Endothelial cell of umbilical vein (primary cell): ENCODE measurements around the gene COX14. TPM values are rescaled to one million over a fixed set of nuclear protein-coding genes. Genes with fewer than 3 reads are reported as not detected.
A peak's percentile ranks its signal among the peaks of the same experiment; 100 is the strongest.

ENCODE experiments used
- BruUV-seq: library from RNA; stranded (reverse); fragments of 400-500 nt; replicated peaks from 2 replicates; lab custom pipeline; 2021; lab: Mats Ljungman, UMichigan
- CTCF ChIA-PET: fragments of 300-600, 350-600 bp; sonication (Branson Sonifier 250); formaldehyde crosslinking; loops from one replicate; lab custom pipeline; 2021; ENCODE audit warnings: antibody characterized with exemption, inconsistent platforms; lab: Charles Lee
- POLR2A ChIA-PET: fragments of 300-600, 350-600 bp; sonication (Branson Sonifier 250); formaldehyde crosslinking; loops from one replicate; lab custom pipeline; 2021; ENCODE audit warnings: antibody characterized with exemption, inconsistent platforms; lab: Charles Lee
- DNase-seq: peaks from one replicate; pipeline ENCODE4 v3.0.0-alpha.2; 2011; ENCODE audit warnings: low read depth, low spot score
- FAIRE-seq: peaks from 2 replicates; lab custom pipeline; 2011; peaks lifted over from hg19 to GRCh38; lab: Jason Lieb, UNC
- H2AFZ ChIP-seq: 2 replicates; pipeline ENCODE4 v1.6.0; 2012; ENCODE audit warnings: low read depth, low read length, control low read depth, inconsistent platforms
- H3K27ac ChIP-seq: 2 replicates; pipeline ENCODE4 v1.5.1; 2011; ENCODE audit warnings: low read depth, mild to moderate bottlenecking, control low read depth, low read length, moderate library complexity; ENCODE audit not compliant: insufficient read depth
- H3K27me3 ChIP-seq, 2 experiments: 2 replicates each; pipeline versions ENCODE4 v1.6.0 to v1.6.1; 2011; ENCODE audit warnings: low read length in 2 of 2, mixed read lengths in 1 of 2; ENCODE audit not compliant: control insufficient read depth in 2 of 2, insufficient read depth in 2 of 2
- H3K36me3 ChIP-seq, 2 experiments: 2 replicates in 1 of 2; 3 replicates in 1 of 2; pipeline ENCODE4 v1.5.1; 2011; ENCODE audit warnings: low read length in 2 of 2, mild to moderate bottlenecking in 1 of 2, moderate library complexity in 1 of 2; ENCODE audit not compliant: control insufficient read depth in 2 of 2, insufficient read depth in 2 of 2; ENCODE audit errors: extremely low read depth in 1 of 2
- H3K4me1 ChIP-seq: 3 replicates; pipeline ENCODE4 v1.5.1; 2011; ENCODE audit warnings: mild to moderate bottlenecking, low read length; ENCODE audit not compliant: control insufficient read depth, insufficient read depth; ENCODE audit errors: extremely low read depth
- H3K4me2 ChIP-seq: 2 replicates; pipeline ENCODE4 v1.6.1; 2011; ENCODE audit warnings: low read length, control low read depth, mixed read lengths; ENCODE audit not compliant: insufficient read depth
- H3K4me3 ChIP-seq, 3 experiments: fragments of 200-600 bp in 1 of 3; sonication (generic), shearing (Covaris generic) in 1 of 3; replicated peaks in 1 of 3; 2 replicates each; pipeline ENCODE4 v1.5.1; 2011 to 2016; ENCODE audit warnings: control low read depth in 3 of 3, low read length in 3 of 3, mild to moderate bottlenecking in 2 of 3, inconsistent platforms in 1 of 3, low read depth in 1 of 3, moderate library complexity in 1 of 3; ENCODE audit not compliant: insufficient read depth in 1 of 3
- H3K79me2 ChIP-seq: 2 replicates; pipeline ENCODE4 v1.6.0; 2012; ENCODE audit warnings: low read length, inconsistent platforms; ENCODE audit not compliant: control insufficient read depth, insufficient read depth
- H3K9ac ChIP-seq: replicated peaks from 2 replicates; pipeline ENCODE3; 2011; ENCODE audit warnings: low read length, control low read depth; ENCODE audit not compliant: insufficient read depth; ENCODE audit errors: extremely low read depth
- H3K9me1 ChIP-seq: replicated peaks from 3 replicates; pipeline ENCODE4 v1.6.0; 2011; ENCODE audit warnings: mild to moderate bottlenecking, low read length; ENCODE audit not compliant: control insufficient read depth, insufficient read depth; ENCODE audit errors: extremely low read depth
- H3K9me3 ChIP-seq: replicated peaks from 2 replicates; pipeline ENCODE4 v1.5.1; 2012; ENCODE audit warnings: low read length, inconsistent platforms; ENCODE audit not compliant: control insufficient read depth, insufficient read depth
- H4K20me1 ChIP-seq: replicated peaks from 2 replicates; pipeline ENCODE3; 2011; ENCODE audit warnings: mild to moderate bottlenecking, low read length; ENCODE audit not compliant: control insufficient read depth, insufficient read depth; ENCODE audit errors: extremely low read depth
- EZH2 ChIP-seq: IDR thresholded peaks from 2 replicates; pipeline ENCODE4 v1.6.1; 2012; ENCODE audit warnings: borderline replicate concordance, low read depth, mild to moderate bottlenecking, moderate library complexity, low read length, inconsistent platforms; ENCODE audit not compliant: severe bottlenecking
- JUN ChIP-seq: IDR thresholded peaks from 2 replicates; pipeline ENCODE4 v1.6.1; 2011; ENCODE audit warnings: borderline replicate concordance, low read depth; ENCODE audit not compliant: insufficient read length, insufficient read depth
- MYC ChIP-seq: IDR thresholded peaks from one replicate; pipeline ENCODE4 v1.6.1; 2011; ENCODE audit warnings: mild to moderate bottlenecking, low read depth, low read length
- POLR2A ChIP-seq: IDR thresholded peaks from 2 replicates; pipeline ENCODE4 v1.6.1; 2012; ENCODE audit warnings: low read depth, mild to moderate bottlenecking, control low read depth, low read length
- POLR2AphosphoS5 ChIP-seq: IDR thresholded peaks from 2 replicates; pipeline ENCODE4 v1.6.1; 2012; ENCODE audit warnings: low read depth, mild to moderate bottlenecking, control low read depth, low read length, moderate library complexity; ENCODE audit not compliant: insufficient read depth
- dilution Hi-C: fragments of 300-500 bp; cut with MboI; formaldehyde crosslinking; loops from one replicate; pipeline ENCODE4 v1.15.0; 2019; ENCODE audit warnings: low sequenced_read_pairs; ENCODE audit not compliant: extremely low pct_ligation_motif_present
- intact Hi-C: fragments of 100-400 bp; cut with micrococcal nuclease; formaldehyde crosslinking; loops from one replicate; pipeline ENCODE4 v1.10.0; 2022
- polyA plus RNA-seq, 4 experiments: library from polyadenylated mRNA; depleted of rRNA in 3 of 4; stranded (reverse) in 3 of 4; unstranded in 1 of 4; fragments of >200 nt; gene quantifications; 2 replicates each; pipeline versions ENCODE4 v1.2.1 to v1.2.3, GENCODE V29; 2011 to 2012; ENCODE audit warnings: missing spikeins in 1 of 4
- total RNA-seq: library from RNA; stranded (reverse); gene quantifications from 2 replicates; pipeline ENCODE4 v1.2.3, GENCODE V29; 2021

Gene COX14
- total and polyA plus RNA-seq, 2 donors (not counting 3 experiments of a cell fraction or from before 2014, with no cell fraction given), result 40.3 to 106 TPM

DNA sequence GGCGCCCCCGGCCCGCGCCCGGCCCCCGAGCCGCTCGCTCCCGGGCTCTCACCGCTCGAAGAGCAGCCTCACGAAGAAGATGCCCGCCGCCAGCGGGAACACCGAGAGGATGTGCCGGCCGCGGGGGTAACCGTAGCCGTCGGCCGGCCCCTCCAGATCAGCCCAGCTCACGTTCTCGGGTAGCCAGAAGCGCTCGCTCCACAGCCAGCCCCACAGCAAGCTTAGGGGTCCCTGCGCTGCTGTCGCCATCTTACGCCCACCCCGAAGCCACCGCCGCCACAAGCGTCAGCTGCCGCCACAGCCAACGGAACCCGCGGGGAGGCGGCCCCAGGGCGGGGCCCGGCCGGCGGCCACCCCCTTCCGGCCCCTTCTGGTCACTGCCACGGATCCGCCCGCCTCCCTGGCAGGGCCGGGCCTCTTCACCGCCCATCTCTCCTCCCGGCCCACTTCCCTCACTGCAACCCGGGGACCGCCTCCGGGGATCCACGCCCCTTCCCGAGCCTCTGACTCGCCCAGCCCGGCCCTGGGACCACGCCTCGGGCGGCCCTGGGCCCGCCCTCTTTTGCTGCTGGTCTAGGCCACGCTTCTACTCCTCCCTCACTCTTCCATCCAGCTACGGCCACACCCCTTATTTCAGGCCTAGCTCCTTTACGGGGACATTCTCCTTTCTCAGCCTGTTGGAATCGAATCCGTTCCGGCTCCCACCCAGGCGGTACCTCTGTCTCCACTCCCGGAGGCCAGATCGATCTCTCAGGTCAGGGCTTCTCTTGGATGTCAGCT is 55.2 kb downstream of the COX14 start, which contains the start of gene CERS5:
CERS5 (minus strand) TSS at position 321 of the 780 bp plus-strand sequence; CDS start at position 249, 72 bp downstream.
- Histone ChIP-seq H3K9ac (peak within 1 kb of the TSS; percentile 79), H3K4me3 (peak within 1 kb of the TSS; percentile 92 to 98 (median 93)), H2AFZ (peak within 1 kb of the TSS; percentile 99), H4K20me1 (no peaks in the 10 kb centered on the region), H3K9me1 (no peaks in the 10 kb centered on the region), H3K9me3 (no peaks in the 10 kb centered on the region), H3K27ac (peak within 1 kb of the TSS; percentile 75), H3K4me1 (peaks cover 7% of the 10 kb centered on the region), H3K4me2 (peak within 1 kb of the TSS; percentile 97), H3K27me3 (no peaks in the 10 kb centered on the region), H3K36me3 (no peaks in the 10 kb centered on the region), H3K79me2 (peaks cover 40% of the 10 kb centered on the region)
- TF ChIP-seq POLR2A (peak; percentile 91), JUN (no peak), POLR2AphosphoS5 (peak; percentile 93), EZH2 (no peak), MYC (no peak)
- DNase-seq (peak; percentile 99), FAIRE-seq (peak; percentile 98)
- ChIA-PET CTCF (interaction anchor here (0.6 to 2.6 kb wide), 15 partner anchors 9 to 147 kb away, joined by 3 to 33 read pairs (median 3); partner anchors contain the start of genes COX14 and SMARCD1), POLR2A (interaction anchor here (0.5 to 2.0 kb wide), 7 partner anchors 25 to 1827 kb away, joined by 3 to 20 read pairs (median 4); partner anchors contain the start of genes COX14 and SMARCD1)
- no TSS peak for BruUV-seq
- dilution Hi-C loops (no loop called here), intact Hi-C loops (loop anchor here (1.0 to 2.0 kb wide), 2 partner anchors 55 to 92 kb away; partner anchors contain the start of gene COX14)

Other genes with a start within 250 kb of the COX14 start
- gene FAIM2, start 208.3 kb upstream of the COX14 start, total RNA-seq, result 0.12 TPM in 1 of 2 replicates, not detected in the other
- 0.01 and 0.22 TPM in 2 replicates for gene FAIM2, start 208.3 kb upstream of the COX14 start, polyA plus RNA-seq
- not detected in 2 replicates for gene AQP2, start 161.5 kb upstream of the COX14 start, total RNA-seq
- gene AQP2, start 161.5 kb upstream of the COX14 start, polyA plus RNA-seq, result not detected in 2 replicates
- 0.67 and 0.95 TPM in 2 replicates for gene AQP5, start 150.4 kb upstream of the COX14 start, total RNA-seq
- 2.3 and 2.7 TPM in 2 replicates for gene AQP5, start 150.4 kb upstream of the COX14 start, polyA plus RNA-seq
- not detected in 2 replicates for gene AQP6, start 139.3 kb upstream of the COX14 start, total RNA-seq
- 0.04 TPM in 1 of 2 replicates, not detected in the other for gene AQP6, start 139.3 kb upstream of the COX14 start, polyA plus RNA-seq
- 56.3 and 62.9 TPM in 2 replicates for gene RACGAP1, start 86.7 kb upstream of the COX14 start, total RNA-seq
- 15.4 and 16.5 TPM in 2 replicates for gene RACGAP1, start 86.7 kb upstream of the COX14 start, polyA plus RNA-seq
- gene ASIC1, start 54.6 kb upstream of the COX14 start, total RNA-seq, result 0.53 and 0.55 TPM in 2 replicates
- gene ASIC1, start 54.6 kb upstream of the COX14 start, polyA plus RNA-seq, result 0.66 and 0.75 TPM in 2 replicates
- 86.6 and 101 TPM in 2 replicates for gene SMARCD1, start 26.9 kb upstream of the COX14 start, total RNA-seq
- 94.2 and 94.3 TPM in 2 replicates for gene SMARCD1, start 26.9 kb upstream of the COX14 start, polyA plus RNA-seq
- 0.48 TPM in 1 of 2 replicates, not detected in the other for gene GPD1, start 8.2 kb upstream of the COX14 start, total RNA-seq
- 0.07 and 0.10 TPM in 2 replicates for gene GPD1, start 8.2 kb upstream of the COX14 start, polyA plus RNA-seq
- 60.4 and 66.4 TPM in 2 replicates for gene CERS5, start 55.1 kb downstream of the COX14 start, total RNA-seq
- 108 and 118 TPM in 2 replicates for gene CERS5, start 55.1 kb downstream of the COX14 start, polyA plus RNA-seq
- 81.3 and 87.3 TPM in 2 replicates for gene LIMA1, start 171.3 kb downstream of the COX14 start, total RNA-seq
- 25.6 and 35.0 TPM in 2 replicates for gene LIMA1, start 171.3 kb downstream of the COX14 start, polyA plus RNA-seq